Left ventricle myocardium inferior (tissue), 1 donor: ENCODE data around the gene PPY. TPM values are rescaled to one million over a fixed set of nuclear protein-coding genes. Genes with fewer than 3 reads are reported as not detected.
"Not testable (repeated sequence)": the region's sequence is repeated elsewhere in the genome, so short reads cannot be mapped to it uniquely, and the experiment has no call there.

ENCODE experiments used
- DNase-seq: peaks from one replicate; pipeline ENCODE4 v3.0.0-alpha.2; 2020
- H3K27ac ChIP-seq: fragments of 200-600 bp; replicated peaks from 2 replicates; pipeline ENCODE4 v1.8.0; 2021
- H3K27me3 ChIP-seq: fragments of 200-600 bp; 2 replicates; pipeline ENCODE4 v1.8.0; 2021; ENCODE audit warnings: low read depth
- H3K36me3 ChIP-seq: fragments of 200-600 bp; 2 replicates; pipeline ENCODE4 v1.8.0; 2021
- H3K4me1 ChIP-seq: fragments of 200-600 bp; 2 replicates; pipeline ENCODE4 v1.8.0; 2021
- H3K4me3 ChIP-seq: fragments of 200-600 bp; 2 replicates; pipeline ENCODE4 v1.8.0; 2021; ENCODE audit warnings: mild to moderate bottlenecking, moderate library complexity
- H3K9me3 ChIP-seq: fragments of 200-600 bp; replicated peaks from 2 replicates; pipeline ENCODE4 v1.8.0; 2021
- intact Hi-C: fragments of 100-400 bp; cut with micrococcal nuclease; formaldehyde crosslinking; loops from one replicate; pipeline ENCODE4 v1.11.0; 2022
- total RNA-seq: library from RNA; stranded (reverse); fragmentation: NEBNext Ultra II Directional; extraction: Animal tissue kit (Norgen Biotek cat#: 25700); gene quantifications from one replicate; pipeline ENCODE4 v1.2.1, GENCODE V29; 2021
- TF ChIP-seq, protein P1 (sequence below): fragments of 200-600 bp; IDR thresholded peaks from 2 replicates; pipeline ENCODE4 v1.8.0; 2021; ENCODE audit warnings: antibody characterized with exemption, mild to moderate bottlenecking, borderline replicate concordance
- donor health status: DM: no; HTN: yes; CAD: no; lungs with severe emphysema.

PPY gene
- total RNA-seq, 1 donor from 2014 or later = not detected

DNA sequence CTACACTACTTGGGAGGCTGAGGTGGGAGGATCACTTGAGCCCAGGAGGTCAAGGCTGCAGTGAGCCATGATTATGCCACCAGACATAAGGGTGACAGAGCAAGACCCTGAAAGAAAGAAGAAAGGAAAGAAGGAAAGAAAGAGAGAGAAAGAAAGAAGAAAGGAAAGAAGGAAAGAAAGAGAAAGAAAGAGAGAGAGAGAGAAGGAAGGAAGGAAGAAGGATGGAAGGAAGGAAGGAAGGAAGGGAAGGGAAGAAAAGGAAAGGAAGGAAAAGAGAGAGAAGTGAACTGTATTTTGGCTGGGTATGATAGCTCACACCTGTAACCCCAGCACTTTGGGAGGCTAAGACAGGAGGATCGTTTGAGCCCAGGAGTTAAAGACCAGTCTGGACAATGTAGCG, 35.8 kb upstream of the PPY start:
- TF ChIP-seq, protein P1, sequence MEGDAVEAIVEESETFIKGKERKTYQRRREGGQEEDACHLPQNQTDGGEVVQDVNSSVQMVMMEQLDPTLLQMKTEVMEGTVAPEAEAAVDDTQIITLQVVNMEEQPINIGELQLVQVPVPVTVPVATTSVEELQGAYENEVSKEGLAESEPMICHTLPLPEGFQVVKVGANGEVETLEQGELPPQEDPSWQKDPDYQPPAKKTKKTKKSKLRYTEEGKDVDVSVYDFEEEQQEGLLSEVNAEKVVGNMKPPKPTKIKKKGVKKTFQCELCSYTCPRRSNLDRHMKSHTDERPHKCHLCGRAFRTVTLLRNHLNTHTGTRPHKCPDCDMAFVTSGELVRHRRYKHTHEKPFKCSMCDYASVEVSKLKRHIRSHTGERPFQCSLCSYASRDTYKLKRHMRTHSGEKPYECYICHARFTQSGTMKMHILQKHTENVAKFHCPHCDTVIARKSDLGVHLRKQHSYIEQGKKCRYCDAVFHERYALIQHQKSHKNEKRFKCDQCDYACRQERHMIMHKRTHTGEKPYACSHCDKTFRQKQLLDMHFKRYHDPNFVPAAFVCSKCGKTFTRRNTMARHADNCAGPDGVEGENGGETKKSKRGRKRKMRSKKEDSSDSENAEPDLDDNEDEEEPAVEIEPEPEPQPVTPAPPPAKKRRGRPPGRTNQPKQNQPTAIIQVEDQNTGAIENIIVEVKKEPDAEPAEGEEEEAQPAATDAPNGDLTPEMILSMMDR = no peak
- Histone ChIP-seq H3K9me3 (no peaks in the 10 kb centered on the region), H3K36me3 (no peaks in the 10 kb centered on the region), H3K4me1 (no peaks in the 10 kb centered on the region), H3K27me3 (peaks cover 50% of the 10 kb centered on the region), H3K4me3 (no peak overlapping the region), H3K27ac (no peak overlapping the region)
- no peak for DNase-seq
- intact Hi-C loops = no loop called here

DNA sequence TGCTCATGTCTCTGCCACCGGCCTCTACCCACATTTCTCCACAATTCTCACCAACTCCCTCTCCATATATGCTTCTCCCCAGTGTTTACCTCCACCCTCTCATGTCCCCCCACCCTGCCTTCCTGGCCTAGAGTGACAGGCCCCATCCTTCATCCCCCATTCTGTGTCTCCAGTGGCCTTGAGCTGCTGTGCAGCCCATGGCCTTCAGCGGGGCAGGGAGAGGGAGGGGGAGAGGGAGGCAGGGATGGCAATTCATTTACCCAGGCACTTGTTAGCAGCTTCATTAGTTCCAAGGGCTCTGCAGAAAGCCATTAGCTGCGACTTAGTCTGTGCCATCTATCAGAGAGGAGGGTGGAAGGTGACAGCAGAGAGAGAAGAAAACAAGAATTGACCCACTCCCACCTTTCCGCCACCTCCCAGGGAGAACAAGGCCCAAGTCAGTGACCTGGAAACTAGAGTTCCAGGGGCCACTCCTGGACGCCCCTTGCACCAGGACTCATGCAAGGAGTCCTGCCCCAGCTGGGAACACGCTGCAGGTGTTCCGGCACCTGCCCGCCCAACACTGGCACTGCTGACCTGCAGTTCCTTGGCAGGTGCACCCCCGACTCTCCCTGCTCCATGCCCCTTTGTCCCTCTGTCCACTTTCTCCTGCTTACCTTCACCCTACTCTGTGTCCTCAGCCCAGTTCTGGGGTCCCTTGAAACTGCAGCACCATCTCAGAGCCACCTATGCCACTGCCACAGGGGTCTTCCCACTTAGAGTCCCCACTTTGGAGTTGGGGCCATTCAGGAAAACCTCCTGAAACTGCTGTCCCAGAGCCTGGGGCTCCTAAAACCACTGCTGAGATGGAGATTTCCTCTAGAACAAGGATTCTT, 34.9 kb upstream of the PPY start:
- Histone ChIP-seq H3K36me3 (no peaks in the 10 kb centered on the region), H3K4me3 (no peak overlapping the region), H3K27ac (no peak overlapping the region), H3K4me1 (no peaks in the 10 kb centered on the region), H3K27me3 (peaks cover 41% of the 10 kb centered on the region), H3K9me3 (no peaks in the 10 kb centered on the region)
- no peak for DNase-seq
- TF ChIP-seq, protein P1 = no peak
- intact Hi-C loops = no loop called here

DNA sequence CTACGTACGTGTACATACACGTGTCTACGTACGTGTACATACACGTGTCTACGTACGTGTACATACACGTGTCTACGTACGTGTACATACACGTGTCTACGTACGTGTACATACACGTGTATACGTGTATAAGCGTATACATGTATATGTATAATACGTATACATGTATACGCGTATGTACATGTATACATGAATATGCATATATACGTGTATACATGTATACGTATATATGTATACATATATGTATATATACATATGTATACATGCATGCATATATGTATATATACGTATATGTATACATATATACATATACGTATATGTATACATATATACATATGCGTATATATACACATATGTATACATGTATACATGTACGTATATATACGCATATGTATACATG, 33.6 kb upstream of the PPY start:
- no peak overlapping the region for H3K27ac ChIP-seq
- H3K36me3 ChIP-seq = no peaks in the 10 kb centered on the region
- TF ChIP-seq, protein P1 = no peak
- H3K4me3 ChIP-seq = no peak overlapping the region
- intact Hi-C loops = no loop called here
- no peaks in the 10 kb centered on the region for H3K4me1 ChIP-seq
- no peaks in the 10 kb centered on the region for H3K9me3 ChIP-seq
- H3K27me3 ChIP-seq = peaks cover 34% of the 10 kb centered on the region
- no peak for DNase-seq

DNA sequence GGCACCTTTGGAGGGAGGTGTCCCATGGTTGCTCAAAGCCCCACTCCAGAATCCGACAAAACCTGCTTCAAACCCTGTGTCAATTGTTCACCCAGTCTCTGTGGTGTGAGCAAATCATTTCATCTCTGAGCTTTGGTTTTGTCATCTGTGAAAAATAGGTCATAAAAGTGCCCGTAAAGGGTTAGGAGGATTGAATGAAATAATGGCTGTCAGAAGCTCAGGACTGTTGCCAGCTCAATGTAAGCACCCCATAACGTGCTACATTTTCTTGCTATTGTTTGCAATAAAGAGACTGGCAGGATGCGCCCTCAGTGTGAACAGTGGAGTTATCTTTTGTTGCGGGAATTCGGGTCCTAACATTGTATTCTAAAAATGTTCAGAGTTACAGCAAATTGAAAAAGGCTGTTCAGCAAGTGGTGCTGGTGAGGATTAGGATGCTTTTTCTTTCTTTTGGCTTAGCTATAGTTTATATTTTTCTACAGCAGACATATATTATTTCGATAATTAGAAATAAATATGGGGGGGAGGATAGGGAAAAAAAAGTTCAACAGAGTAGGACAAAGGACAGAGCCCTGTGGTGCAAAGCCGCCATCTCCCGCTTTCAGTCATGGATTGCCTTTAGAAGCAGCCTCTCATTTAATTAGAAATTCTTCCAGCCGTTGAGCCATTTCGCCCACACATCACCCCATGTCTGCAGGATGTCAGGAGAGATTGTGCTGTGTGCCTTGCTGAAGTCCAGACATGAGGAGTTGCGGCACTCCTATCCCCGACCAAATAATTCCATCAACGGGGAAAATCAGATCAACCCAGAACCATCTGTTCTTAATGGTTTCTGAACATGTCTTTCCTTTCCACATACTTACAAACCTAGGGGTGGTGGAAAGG, 32.3 kb upstream of the PPY start:
- TF ChIP-seq, protein P1 = no peak
- Histone ChIP-seq H3K9me3 (no peaks in the 10 kb centered on the region), H3K4me3 (no peak overlapping the region), H3K36me3 (no peaks in the 10 kb centered on the region), H3K27me3 (peaks cover 34% of the 10 kb centered on the region), H3K27ac (no peak overlapping the region), H3K4me1 (no peaks in the 10 kb centered on the region)
- intact Hi-C loops = no loop called here
- no peak for DNase-seq

DNA sequence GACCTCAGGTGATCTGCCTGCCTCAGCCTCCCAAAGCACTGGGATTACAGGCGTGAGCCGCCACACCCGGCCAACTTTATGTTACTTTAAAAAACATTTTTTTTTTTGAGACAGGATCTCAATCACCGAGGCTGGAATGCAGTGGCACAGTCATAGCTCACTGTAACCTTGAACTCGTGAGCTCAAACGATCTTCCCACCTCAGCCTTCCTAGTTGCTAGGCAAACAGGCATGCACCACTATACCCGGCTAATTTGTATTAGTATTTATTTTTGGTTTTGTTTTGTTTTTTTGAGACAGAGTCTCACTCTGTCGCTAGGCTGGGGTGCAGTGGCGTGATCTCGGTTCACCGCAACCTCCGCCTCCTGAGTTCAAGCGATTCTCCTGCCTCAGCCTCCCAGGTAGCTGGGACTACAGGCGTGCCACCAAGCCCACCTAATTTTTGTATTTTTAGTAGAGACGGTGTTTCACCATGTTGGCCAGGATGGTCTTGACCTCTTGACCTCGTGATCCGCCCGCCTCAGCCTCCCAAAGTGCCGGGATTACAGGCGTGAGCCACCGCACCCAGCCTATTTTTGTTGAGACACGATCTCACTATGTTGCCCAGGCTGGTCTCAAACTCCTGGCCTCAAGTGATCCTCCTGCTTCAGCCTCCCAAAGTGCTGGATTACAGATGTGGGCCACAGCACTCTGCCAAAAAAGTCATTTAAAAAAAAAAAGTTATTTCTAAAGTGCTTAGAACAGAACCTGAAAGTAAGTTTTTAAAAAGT, 30.4 kb upstream of the PPY start:
- DNase-seq, H3K4me3 ChIP-seq, intact Hi-C loops, H3K4me1 ChIP-seq, H3K36me3 ChIP-seq, H3K27ac ChIP-seq, H3K9me3 ChIP-seq: not testable (repeated sequence)
- peaks cover 36% of the 10 kb centered on the region for H3K27me3 ChIP-seq

DNA sequence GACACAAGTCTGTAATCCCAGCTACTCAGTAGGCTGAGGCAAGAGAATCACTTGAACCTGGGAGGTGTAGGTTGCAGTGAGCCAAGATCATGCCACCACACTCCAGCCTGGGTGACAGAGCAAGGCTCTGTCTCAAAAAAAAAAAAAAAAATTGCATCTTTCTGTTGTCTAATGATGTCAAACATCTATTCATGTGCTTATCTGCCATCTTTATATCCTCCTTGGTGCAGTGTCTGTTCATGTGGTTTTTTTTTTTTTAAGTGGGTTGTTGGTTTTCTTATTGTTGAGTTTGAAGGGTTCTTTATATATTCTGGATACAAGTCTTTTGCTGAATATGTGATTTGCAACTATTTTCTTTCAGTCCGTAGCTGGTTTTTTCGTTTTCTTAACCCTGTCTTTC, 29.2 kb upstream of the PPY start:
- H3K9me3 ChIP-seq, H3K36me3 ChIP-seq, DNase-seq, intact Hi-C loops, H3K27ac ChIP-seq, H3K4me1 ChIP-seq, H3K4me3 ChIP-seq: not testable (repeated sequence)
- H3K27me3 ChIP-seq = peaks cover 28% of the 10 kb centered on the region
